Thyroid gland (tissue), 4 donors: ENCODE measurements around the gene ERC1.

Experiments
- CTCF ChIP-seq, 6 experiments: fragments of 200-600 bp in 3 of 6; fragments of 450-650 bp in 3 of 6; sonication (generic) in 3 of 6; IDR thresholded peaks; one replicate each; pipeline ENCODE4 v1.5.1; 2016 to 2019; ENCODE audit warnings: antibody characterized with exemption in 6 of 6, mild to moderate bottlenecking in 2 of 6, inconsistent platforms in 1 of 6, moderate library complexity in 1 of 6
- POLR2A ChIP-seq, 2 donors: fragments of 450-650 bp; IDR thresholded peaks; one replicate each; pipeline ENCODE4 v1.6.1; 2017; ENCODE audit warnings: antibody characterized with exemption in 2 of 2, mild to moderate bottlenecking in 2 of 2, moderate library complexity in 1 of 2

GRCh38 chr12:1297639-1298175, 306.7 kb downstream of the ERC1 start:
- TF ChIP-seq CTCF (IDR thresholded peaks at IDR 0.05) (no peak), POLR2A (IDR thresholded peaks at IDR 0.05) (no peak)
